NCI-H69 (cell line): ENCODE results near the gene CACNA1E.

Experiments
- DNase-seq: peaks from one replicate; lab custom pipeline; 2025; lab: John Stamatoyannopoulos, UW

CACNA1E gene

GRCh38 chr1:181484821-181485220 lies 1.5 kb downstream of the CACNA1E start:
- DNase-seq: peak; percentile 81

- peak; percentile 96 for DNase-seq
Measured at GRCh38 chr1:181485287-181486097, 2.2 kb downstream of the CACNA1E start.

GRCh38 chr1:181486098-181486420 lies 2.7 kb downstream of the CACNA1E start:
- no peak for DNase-seq

GRCh38 chr1:181488866-181489265 lies 5.5 kb downstream of the CACNA1E start:
- no peak for DNase-seq

GRCh38 chr1:181490276-181490675 lies 7.0 kb downstream of the CACNA1E start:
- no peak for DNase-seq

- DNase-seq: no peak
Measured at GRCh38 chr1:181490740-181491712, 7.7 kb downstream of the CACNA1E start.

GRCh38 chr1:181493166-181493565 lies 9.8 kb downstream of the CACNA1E start:
- no peak for DNase-seq

GRCh38 chr1:181493885-181494284 lies 10.6 kb downstream of the CACNA1E start:
- DNase-seq: no peak

- DNase-seq: no peak
Measured at GRCh38 chr1:181496759-181497158, 13.4 kb downstream of the CACNA1E start.

GRCh38 chr1:181497870-181498269 lies 14.6 kb downstream of the CACNA1E start:
- no peak for DNase-seq

GRCh38 chr1:181499825-181500224 lies 16.5 kb downstream of the CACNA1E start:
- DNase-seq: no peak

GRCh38 chr1:181500636-181501035 lies 17.3 kb downstream of the CACNA1E start:
- no peak for DNase-seq

GRCh38 chr1:181501612-181502011 lies 18.3 kb downstream of the CACNA1E start:
- no peak for DNase-seq

GRCh38 chr1:181503171-181503810 lies 20.0 kb downstream of the CACNA1E start:
- DNase-seq: peak; percentile 57

GRCh38 chr1:181504399-181504842 lies 21.1 kb downstream of the CACNA1E start:
- DNase-seq: peak; percentile 73

- DNase-seq: no peak
Measured at GRCh38 chr1:181506563-181507353, 23.4 kb downstream of the CACNA1E start.

GRCh38 chr1:181508486-181509165 lies 25.3 kb downstream of the CACNA1E start:
- DNase-seq: no peak

GRCh38 chr1:181513786-181514297 lies 30.5 kb downstream of the CACNA1E start:
- peak; percentile 97 for DNase-seq

GRCh38 chr1:181514298-181515290 lies 31.3 kb downstream of the CACNA1E start:
- DNase-seq: peak; percentile 98
